GM21619 (cell line): ENCODE data around the gene MIER2.

Source experiments
- ATAC-seq: cut with Tn5 transposase; IDR thresholded peaks from one replicate; pipeline ENCODE4 v1.9.1; 2021; ENCODE audit not compliant: unreplicated experiment

MIER2 gene

DNA sequence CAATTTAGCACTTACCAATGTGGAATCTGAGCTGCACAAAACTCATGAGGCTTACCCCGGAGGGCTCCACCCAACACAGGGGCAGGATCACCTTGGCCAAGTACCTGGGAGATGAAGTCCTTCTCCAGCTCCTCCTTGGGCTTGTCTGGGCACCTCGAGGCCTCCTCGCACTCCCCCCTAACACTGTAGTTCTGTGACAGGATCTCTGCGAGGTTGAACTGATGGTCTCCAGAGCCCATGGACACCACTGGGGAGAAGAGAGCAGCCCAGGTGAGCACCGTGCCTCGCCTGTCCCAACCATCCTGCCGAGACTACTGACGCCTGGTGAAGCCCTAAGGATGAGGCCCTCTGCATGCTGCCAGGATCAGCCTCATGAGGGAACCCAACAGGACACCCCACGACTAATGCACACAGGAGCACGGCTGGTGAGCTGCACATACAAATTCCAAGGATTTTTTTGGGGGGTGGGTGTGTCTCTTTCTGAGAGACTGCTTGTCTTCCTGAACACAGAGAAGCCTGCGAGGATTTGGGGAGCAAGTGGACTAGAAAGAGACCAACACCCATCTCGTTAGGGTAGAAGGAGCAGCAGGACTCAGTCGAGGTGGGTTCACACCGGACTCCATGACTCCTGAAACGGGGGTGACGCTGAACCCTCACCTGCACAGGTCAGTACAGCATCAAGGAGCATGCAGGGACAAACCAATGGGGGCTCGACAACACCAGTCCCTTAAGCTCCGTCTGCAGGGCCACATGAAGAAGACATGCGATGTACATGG lies 10.1 kb downstream of the MIER2 start:
- no peak for ATAC-seq

DNA sequence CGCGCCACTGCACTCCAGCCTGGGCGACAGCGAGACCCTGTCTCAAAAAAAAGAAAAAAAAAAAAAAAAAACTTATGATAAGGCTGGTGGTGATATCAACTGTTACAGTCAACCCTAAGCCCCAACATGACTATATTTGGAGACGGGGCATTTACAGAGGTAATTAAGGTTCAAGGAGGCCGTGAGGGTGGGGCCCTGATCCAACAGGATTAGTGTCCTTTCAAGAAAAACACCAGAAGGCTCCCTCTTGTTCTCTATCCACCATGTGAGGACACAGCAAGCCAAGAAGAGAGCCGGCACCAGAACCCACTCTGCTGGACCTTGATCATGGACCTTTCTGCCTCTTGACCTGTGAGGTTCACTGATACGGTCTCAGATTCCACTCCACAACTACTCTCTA lies 14.1 kb downstream of the MIER2 start:
- ATAC-seq, result no peak

DNA sequence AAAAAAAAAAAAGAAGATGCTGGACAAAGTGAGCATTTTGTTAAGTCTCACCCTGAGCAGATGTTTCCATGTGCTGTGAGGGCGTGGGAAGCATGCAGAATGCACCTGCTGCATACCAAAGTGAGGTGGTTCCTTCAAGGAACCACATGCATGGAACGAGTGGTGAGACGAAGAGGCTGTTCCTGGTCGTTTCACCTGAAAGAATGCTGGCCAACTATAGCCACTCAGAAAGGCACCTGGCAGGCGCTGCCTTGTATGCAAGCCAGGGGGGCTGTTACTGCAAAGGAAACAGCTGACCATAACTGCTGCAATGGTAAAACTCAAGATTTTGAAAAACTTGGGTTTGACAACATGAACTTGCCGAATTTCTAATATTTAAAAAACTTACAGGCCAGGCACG lies 14.7 kb downstream of the MIER2 start:
- no peak for ATAC-seq

DNA sequence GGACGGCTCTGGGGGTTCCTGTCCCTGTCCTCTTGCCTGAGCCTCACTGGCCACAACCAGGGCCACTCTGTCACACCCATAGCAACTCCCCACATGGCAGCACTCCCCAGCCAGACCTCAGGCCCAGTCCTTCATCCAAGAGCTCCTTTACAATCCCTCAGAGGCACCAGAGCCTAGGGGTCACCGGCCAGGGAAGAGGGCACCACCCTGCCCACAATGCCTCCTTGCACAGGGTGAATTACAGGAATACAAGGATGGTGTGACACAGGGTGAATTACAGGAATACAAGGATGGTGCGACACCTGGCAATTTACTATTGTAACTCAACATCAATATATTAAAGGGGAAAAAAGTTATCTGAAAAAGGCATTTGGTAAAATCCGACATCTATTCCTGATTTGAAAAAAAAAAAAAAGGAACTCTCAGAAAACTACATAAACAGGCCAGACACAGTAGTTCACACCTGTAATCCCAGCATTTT lies 16.5 kb downstream of the MIER2 start:
- ATAC-seq, result no peak

DNA sequence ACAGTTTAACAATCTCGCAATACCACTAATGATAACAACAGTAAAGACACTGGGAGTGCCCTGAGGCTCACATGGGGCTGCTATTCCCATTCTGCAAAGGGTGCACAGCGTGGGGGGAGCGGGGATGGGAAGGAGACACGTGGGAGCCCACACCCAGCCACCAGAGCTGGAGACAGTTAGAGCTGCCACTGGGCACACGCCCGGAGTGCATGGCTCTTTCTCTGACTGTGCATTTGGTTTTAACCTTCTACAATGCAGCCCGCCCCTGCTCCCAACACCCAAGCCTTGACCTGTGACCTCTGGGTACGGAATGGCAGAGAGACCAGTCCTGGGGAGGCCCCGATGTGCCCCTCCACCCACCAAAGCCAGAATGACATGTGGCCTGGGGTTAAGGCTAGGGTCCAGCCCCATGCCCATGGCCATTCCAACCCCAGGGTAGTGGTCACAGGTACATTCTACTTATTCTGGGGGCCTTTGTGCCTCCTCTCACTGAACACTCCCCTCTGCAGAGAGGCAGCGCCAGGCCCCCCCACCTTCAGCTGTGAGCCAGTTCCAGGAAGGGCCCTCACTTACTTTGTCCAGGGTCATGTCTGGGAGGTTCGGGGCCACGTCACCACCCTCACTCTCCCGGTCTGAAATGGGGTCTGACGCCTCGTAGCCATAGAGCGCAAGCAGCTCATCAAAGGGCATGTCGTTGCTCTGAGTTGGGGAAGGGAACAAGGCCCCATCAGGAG lies 17.1 kb downstream of the MIER2 start:
- no peak for ATAC-seq

DNA sequence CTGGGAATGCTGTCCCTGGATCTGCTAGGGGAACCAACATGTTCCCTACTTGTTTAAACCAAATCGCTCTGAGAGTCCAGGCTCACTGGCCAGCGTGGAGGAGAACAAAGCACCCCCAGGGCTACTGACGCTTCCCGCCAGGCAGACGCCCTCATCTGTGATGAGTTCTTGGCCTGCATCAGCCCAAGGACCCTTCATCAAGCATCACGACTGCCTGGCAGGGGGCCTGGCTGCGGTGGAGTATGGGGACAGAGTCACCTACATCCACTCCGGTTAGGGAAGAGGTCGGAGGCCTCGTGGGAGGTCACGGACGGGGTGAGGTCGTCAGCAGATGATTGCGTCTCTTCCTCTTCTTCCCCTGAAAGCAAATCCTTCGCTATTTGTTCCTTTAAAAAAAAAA lies 17.7 kb downstream of the MIER2 start:
- ATAC-seq, result no peak

DNA sequence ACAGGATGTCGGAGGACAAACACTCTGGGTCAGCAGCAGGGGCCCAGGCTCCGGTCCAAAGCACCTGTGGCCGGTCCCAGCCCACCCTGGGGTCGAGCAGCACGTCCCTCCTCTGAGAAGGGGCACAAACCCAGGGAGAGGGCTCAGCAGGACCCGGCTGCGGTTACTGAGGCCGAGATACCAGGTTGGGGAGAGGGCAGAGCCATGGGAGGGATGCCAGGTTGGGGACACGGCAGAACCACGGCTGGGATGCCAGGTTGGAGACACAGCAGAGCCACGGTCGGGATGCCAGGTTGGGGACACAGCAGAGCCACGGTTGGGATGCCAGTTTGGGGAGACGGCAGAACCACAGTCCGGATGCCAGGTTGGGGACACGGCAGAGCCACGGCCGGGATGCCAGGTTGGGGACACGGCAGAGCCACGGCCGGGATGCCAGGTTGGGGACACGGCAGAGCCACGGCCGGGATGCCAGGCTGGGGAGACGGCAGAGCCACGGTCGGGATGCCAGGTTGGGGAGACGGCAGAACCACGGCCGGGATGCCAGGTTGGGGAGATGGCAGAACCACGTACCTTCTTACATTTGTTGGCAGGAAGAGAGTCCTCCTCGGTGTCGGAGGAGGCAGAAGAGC lies 18.5 kb downstream of the MIER2 start:
- no peak for ATAC-seq

DNA sequence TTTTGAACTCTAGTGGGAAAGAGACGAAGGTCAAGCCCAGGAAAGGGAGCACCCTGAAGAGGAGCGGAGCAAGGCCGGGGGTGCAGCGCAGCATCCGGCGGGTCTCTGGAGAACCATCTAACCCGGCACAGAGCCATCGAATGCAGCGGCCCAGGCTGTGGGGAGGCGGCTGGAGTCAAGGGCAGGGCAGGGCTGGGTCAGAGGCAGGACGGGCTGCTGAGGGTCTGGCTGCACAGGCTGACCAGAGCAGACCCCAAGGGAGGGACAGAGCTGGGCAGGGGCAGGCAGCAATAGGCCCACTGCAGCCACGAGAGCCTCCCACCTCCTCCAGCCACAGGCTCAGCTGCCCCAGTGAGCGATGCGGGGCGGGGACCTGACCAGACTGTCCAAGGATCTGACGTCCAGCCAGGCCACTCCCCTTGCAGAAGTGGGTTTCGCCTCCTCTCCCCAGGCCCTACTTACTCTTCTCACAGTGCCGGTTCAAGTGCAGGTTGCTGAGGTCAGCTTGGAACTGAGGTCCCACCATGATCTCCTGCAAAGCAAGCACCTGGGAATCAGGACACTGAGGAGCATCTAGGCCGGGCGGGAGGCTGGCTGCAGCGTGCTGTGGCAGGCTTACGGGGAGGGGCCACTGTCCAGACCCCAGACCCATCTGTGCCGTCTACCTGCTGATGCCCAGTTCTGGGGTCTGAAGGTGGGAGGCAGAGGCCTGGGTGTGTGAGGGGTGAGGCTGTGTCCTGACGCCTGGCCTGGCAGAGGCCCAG lies 19.2 kb downstream of the MIER2 start:
- no peak for ATAC-seq

DNA sequence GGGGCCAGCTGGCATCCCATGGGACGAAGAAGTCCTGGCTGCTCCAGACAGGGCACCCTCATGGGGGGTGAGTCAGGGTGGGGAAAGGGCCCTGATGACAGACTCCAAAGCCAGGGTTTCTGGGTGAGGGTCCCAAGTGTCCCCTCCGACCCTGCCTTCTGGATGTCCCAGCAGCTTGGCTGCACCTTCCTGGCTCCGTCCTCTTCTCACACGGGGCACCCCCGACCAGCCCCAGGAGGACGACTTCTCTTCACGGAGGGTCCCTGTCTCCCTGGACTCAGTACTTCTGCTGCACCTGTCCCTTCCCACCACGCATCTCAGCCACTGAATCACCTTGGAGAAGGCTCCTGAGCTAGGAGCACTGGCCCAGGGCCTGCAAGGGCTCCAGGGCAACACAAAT lies 19.9 kb downstream of the MIER2 start:
- ATAC-seq, result no peak

DNA sequence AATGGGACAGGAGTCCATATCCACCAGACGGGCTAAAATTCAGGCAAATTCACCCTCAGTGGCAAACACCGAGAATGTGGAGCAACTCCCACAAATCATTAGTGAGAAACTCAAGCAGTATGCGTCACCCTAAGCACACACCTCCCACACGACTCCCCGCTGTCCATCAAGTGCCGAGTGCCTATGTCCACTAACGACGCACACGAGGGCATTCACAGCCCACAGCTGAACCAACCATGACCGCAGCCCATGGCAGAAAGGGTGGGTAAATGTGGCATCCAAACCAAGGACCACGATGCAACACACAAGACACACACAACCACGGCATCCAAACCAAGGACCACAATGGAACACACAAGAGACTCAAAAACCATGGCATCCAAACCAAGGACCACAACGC lies 22.0 kb downstream of the MIER2 start:
- ATAC-seq, result no peak

DNA sequence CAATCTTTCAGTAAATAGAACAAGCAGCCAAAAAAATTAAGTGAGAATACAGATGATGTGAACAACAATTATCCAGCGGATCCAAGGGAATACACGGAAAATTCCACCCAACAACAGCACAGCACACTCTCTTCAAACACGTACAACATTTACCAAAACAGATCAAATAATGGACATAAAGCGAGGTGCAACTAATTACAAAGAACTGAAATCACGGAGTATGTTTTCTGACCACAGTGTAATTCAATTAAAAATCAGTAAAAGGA lies 26.2 kb downstream of the MIER2 start:
- ATAC-seq, result no peak

DNA sequence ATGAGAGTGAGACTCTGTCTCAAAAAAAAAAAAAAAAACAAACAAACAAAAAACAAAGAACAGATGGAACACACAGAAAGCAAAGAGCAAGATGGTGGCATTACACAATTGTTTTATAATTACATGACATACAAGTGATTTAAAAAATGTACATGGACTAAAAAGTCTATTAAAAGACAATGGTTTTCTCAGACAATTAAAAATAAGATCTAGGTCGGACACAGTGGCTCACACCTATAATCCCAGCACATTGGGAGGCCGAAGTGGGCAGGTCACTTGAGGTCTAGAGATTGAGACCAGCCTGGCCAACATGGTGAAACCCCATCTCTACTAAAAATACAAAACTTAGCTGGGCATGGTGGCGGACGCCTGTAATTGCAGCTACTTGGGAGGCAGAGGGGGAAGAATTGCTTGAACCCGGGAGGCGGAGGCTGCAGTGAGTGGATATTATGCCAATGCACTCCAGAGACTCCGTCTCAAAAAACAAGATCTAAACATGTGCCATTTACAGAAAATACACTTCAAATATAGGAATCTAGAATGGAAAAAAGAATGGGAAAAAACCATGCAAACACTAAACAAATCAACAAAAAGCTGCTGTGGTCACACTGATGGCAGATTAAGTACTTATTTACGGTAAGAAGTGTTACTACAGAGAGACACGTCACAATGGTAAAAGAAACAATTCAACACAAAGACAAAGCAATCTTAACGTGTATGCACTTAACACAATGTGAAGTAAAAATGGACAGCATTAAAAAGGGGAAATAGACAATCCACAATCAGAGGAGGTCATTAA lies 26.7 kb downstream of the MIER2 start:
- ATAC-seq, result no peak

DNA sequence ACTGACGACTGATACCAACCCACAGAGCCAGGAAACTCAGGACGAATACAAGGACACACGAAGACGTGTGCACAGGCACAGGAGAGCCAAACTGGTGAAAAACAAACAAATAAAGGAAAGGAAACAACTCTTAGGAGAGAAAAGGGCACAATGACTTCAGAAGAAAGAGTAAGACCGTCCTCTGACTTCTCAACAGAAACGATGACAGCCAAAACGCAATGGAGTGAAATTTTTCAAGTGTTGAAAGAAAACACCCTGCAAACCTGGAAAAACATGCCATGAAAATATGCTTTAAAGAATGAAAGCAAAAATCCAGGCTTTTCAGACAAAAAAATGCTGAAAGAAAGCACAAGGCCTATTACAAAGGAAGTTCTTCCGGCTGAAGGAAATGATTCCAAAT lies 28.8 kb downstream of the MIER2 start:
- ATAC-seq, result no peak

DNA sequence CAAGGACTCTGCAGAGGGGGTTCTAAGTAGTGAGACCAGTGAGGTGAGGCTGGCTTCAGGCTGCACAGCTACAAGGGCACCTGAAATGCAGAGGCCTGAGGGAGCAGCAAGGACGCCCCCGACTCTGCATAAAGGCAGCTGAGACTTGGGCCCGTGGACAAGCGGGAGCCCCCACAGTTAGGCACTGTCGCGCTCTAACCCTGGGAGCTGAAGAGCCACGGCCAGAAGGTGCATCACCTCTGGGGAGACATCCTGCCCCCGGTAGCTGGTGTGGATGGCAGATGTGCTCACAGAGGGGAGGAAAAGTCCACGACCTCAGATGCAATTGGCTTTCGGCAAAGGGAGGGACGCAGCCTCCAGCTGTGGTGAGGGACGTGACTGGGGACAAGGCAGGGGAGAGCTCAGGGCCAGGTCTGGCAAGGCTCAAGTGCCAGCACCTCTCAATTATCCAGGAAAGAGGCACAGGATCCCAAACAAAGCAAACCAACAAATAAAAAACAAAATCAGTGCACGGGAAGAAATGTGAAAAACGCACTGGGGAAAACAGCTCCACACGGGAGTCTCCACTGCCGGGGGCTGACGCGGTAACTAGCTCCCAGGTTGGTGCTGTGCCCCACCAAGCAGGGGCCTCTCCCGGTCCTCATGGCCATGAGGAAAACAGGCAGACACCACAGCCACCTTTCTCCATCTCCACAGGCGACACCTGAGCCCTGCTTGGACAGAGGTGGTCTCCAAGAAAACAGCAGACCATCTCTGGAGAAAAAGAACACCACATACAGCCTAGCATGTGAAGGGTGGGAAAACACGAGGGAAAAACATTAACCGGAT lies 30.4 kb downstream of the MIER2 start:
- ATAC-seq, result no peak

DNA sequence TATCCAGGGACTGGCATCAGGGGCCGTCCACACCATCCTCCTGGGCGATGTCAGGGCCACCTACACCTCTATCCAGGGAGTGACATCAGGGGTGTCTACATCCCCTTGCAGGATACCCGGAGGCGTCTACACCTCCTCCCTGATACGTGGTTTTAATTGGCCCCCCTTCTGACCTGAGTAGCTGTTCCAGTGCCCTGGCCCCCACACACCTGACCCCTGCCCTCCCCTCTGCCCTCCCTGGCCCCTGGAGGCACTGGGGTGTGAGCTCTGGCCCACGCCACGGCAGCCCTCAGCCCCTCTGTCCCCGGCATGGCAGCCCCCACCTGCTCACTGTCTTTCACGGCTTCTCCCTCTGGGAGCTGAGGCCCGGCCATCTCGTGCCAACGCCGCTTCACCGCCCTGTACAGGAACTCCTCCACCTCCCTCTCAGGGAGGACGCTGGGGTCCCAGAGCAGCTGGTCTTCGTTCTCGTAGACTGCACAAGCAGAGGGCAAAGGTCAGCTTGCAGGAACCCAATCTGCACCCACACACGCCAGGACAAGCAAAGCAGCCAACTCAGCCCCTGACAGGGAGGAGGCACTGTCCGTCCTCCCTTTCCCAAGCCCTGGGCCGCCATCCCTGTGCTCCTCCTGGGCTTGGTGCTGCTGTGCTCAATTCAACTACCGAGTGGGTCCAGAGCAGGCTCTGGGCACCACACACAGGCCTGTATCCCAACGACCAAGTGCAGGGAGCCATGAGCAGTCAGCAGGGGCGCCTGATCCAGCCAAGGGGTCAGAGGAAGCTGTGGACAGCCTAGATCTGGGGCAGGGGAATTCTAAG lies 31.2 kb downstream of the MIER2 start:
- no peak for ATAC-seq

DNA sequence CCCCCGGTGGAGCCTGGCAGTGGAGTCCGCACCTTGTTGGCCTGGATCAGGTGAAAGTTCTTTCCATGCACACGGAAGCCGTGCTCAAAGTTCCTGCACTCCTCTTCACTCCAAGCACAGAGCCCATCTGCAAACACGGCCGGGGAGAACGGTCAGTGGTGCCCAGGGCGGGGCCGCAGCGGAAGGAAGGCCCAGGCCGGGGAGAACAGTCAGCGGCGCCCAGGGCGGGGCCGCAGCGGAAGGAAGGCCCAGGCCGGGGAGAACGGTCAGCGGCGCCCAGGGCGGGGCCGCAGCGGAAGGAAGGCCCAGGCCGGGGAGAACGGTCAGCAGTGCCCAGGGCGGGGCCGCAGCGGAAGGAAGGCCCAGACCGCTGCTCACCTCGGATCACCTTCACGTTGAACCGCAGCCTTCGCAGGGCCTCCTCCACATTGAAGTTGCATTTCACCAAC lies 32.8 kb downstream of the MIER2 start:
- ATAC-seq, result no peak

DNA sequence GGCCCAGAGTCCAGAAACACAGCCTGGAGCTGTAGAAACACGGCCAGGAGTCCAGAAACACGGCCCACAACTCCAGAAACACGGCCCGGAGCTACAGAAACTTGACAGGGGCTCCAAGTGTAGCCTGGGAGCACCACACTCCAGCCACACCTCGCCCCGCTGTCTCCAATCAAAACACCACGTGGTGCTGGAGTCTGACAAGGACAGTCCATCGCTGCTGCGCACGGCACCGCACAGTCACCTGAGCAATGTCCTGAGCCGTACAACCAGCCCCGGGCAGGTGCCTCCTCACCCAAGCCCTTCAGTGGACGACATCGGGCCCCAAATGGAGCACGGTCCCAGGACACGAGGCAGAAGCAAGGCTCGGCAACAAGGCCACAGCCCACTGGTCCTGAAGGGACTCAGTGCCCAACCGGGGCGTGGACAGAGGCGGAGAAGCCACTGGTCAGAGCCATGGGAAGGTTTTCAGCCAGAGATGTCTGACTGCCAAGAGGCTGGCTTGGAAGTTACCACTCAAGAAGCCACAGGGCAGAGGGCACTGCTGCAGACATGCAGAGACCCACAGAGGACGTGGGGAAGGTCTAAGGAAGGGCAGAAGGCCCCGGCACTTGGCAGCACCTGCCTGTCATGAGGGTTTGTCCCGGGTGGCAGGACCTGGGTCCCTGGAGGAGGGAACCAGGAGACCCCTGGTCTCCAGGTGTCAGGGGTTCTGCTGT lies 33.7 kb downstream of the MIER2 start:
- ATAC-seq, result no peak

DNA sequence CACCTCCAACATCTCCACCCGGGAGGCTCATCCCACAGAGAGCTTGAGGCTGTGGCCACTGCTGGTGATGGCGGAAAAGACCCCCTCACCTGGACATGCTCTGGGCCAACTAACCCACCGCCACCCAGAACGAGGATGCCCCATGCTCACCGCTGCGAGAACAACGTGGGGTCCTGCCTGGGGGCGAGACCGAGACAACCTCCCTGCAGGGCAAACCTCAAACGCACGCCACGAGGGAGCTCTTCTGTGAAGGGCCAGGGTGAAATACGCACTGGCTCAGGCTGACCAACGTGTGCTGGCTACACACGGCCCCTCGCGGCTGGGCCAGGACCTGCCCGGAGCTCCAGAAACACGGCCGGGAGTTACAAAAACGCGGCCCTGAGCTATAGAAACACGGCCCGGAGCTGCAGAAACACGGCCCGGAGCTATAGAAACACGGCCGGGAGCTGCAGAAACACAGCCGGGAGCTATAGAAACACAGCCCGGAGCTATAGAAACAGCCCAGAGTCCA lies 34.4 kb downstream of the MIER2 start:
- no peak for ATAC-seq
